Kidney (tissue), 14 donors: ENCODE results near the gene CERS2. TPM values are rescaled to one million over a fixed set of nuclear protein-coding genes. Genes with fewer than 3 reads are reported as not detected.
A peak's percentile ranks its signal among the peaks of the same experiment; 100 is the strongest.

ENCODE experiments used
- DNase-seq, 5 donors: peaks; one replicate each; pipeline ENCODE4 v3.0.0-alpha.2; 2013 to 2020
- FAIRE-seq: peaks from 2 replicates; lab custom pipeline; 2012; peaks lifted over from hg19 to GRCh38; lab: Jason Lieb, UNC
- H3K27ac ChIP-seq, 2 donors: one replicate each; pipeline ENCODE4 v1.7.0; 2013; ENCODE audit warnings: low read depth in 2 of 2, low read length in 2 of 2, inconsistent platforms in 1 of 2
- H3K27me3 ChIP-seq: one replicate; pipeline ENCODE4 v1.7.1; 2013; ENCODE audit warnings: low read length, inconsistent platforms; ENCODE audit not compliant: control insufficient read depth, insufficient read depth
- H3K36me3 ChIP-seq, 3 donors: one replicate each; pipeline versions ENCODE4 v1.7.0 to v1.7.1; 2013; ENCODE audit warnings: low read length in 3 of 3, control low read depth in 1 of 3, inconsistent platforms in 1 of 3; ENCODE audit not compliant: insufficient read depth in 3 of 3, control insufficient read depth in 2 of 3
- H3K4me1 ChIP-seq, 3 donors: one replicate each; pipeline versions ENCODE4 v1.7.0 to v1.7.1; 2013; ENCODE audit warnings: low read length in 3 of 3, inconsistent platforms in 1 of 3, low read depth in 1 of 3; ENCODE audit not compliant: control insufficient read depth in 2 of 3, insufficient read depth in 2 of 3
- H3K4me3 ChIP-seq, 3 donors: one replicate each; pipeline versions ENCODE4 v1.7.0 to v1.8.1; 2013; ENCODE audit warnings: low read length in 3 of 3, control low read depth in 1 of 3, inconsistent platforms in 1 of 3
- H3K9ac ChIP-seq, 3 donors: one replicate each; pipeline versions ENCODE4 v1.7.0 to v1.7.1; 2013; ENCODE audit warnings: low read length in 3 of 3, control low read depth in 1 of 3, inconsistent platforms in 1 of 3
- H3K9me3 ChIP-seq, 3 donors: one replicate each; pipeline versions ENCODE4 v1.7.0 to v1.7.1; 2013; ENCODE audit warnings: low read length in 3 of 3, control low read depth in 1 of 3, inconsistent platforms in 1 of 3; ENCODE audit not compliant: control insufficient read depth in 2 of 3, insufficient read depth in 1 of 3
- CTCF ChIP-seq: IDR thresholded peaks from 3 replicates; pipeline ENCODE4 v1.5.1; 2012; ENCODE audit warnings: mild to moderate bottlenecking, moderate library complexity, borderline replicate concordance; ENCODE audit not compliant: insufficient read depth; ENCODE audit errors: extremely low read depth
- intact Hi-C: fragments of 100-400 bp; cut with DNase I; formaldehyde crosslinking; loops from one replicate; pipeline ENCODE4 v1.11.1; 2022
- polyA plus RNA-seq: library from polyadenylated mRNA; stranded (reverse); fragments of 350-450 nt; fragmentation: Illumina TruSeq; extraction: RNeasy Lipid Tissue Mini Kit (QIAGEN cat#74804); gene quantifications from one replicate; pipeline ENCODE4 v1.2.3, GENCODE V29; 2014; ENCODE audit warnings: low read depth, low replicate concordance; ENCODE audit not compliant: insufficient read depth
- total RNA-seq: library from RNA; stranded (reverse); fragmentation: NEBNext Ultra II Directional; extraction: Animal tissue kit (Norgen Biotek cat#: 25700); gene quantifications from one replicate; pipeline ENCODE4 v1.2.1, GENCODE V29; 2021
- donor health status: control.
- donor health status: control.
- donor health status: control.
- donor health status: control.
- donor health status: control.
- donor health status: DM: yes; HTN: yes; CAD: no.
- donor health status: Normal renal cell carcinoma (clear cell type).

Gene CERS2
- total and polyA plus RNA-seq, 2 donors from 2014 or later = 258 to 268 TPM

GRCh38 chr1:151003180-151003579, 28.5 kb upstream of the CERS2 start:
- H3K27me3 ChIP-seq = no peaks in the 10 kb centered on the region
- TF ChIP-seq CTCF = no peak
- peak overlapping the region in 2 of 3 donors; percentile 43 to 46 for H3K4me3 ChIP-seq
- peaks cover 0 to 36% (median 13%) of the 10 kb centered on the region in 3 donors for H3K36me3 ChIP-seq
- intact Hi-C loops = no loop called here
- DNase-seq (no peak), FAIRE-seq (no peak)
- peaks cover 7 to 25% (median 18%) of the 10 kb centered on the region in 3 donors for H3K4me1 ChIP-seq
- peak overlapping the region; percentile 44 to 66 for H3K27ac ChIP-seq
- H3K9me3 ChIP-seq = no peaks in the 10 kb centered on the region
- H3K9ac ChIP-seq = peak overlapping the region in 1 of 3 donors; percentile 66

- Histone ChIP-seq H3K9me3 (no peaks in the 10 kb centered on the region), H3K27ac (peak overlapping the region in 1 of 2 donors; percentile 44), H3K36me3 (peaks cover 0 to 36% (median 18%) of the 10 kb centered on the region in 3 donors), H3K4me3 (peak overlapping the region in 1 of 3 donors; percentile 46), H3K9ac (peak overlapping the region in 1 of 3 donors; percentile 66), H3K4me1 (peaks cover 4 to 23% (median 14%) of the 10 kb centered on the region in 3 donors), H3K27me3 (no peaks in the 10 kb centered on the region)
- FAIRE-seq = no peak
- peak in 1 of 5 donors; percentile 25 for DNase-seq
- intact Hi-C loops = no loop called here
- no peak for TF ChIP-seq CTCF
Measured at GRCh38 chr1:151002611-151003010, 28.0 kb upstream of the CERS2 start.

- Histone ChIP-seq H3K4me3 (no peak overlapping the region), H3K9me3 (no peaks in the 10 kb centered on the region), H3K4me1 (peaks cover 4 to 20% (median 11%) of the 10 kb centered on the region in 3 donors), H3K27ac (peak overlapping the region in 1 of 2 donors; percentile 35), H3K9ac (no peak overlapping the region), H3K36me3 (peaks cover 0 to 37% (median 18%) of the 10 kb centered on the region in 3 donors), H3K27me3 (no peaks in the 10 kb centered on the region)
- no peak for DNase-seq
- no peak for TF ChIP-seq CTCF
- no peak for FAIRE-seq
- intact Hi-C loops = no loop called here
Measured at GRCh38 chr1:151002051-151002450, 27.4 kb upstream of the CERS2 start.

- TF ChIP-seq CTCF = no peak
- H3K27me3 ChIP-seq = no peaks in the 10 kb centered on the region
- peaks cover 0 to 41% (median 18%) of the 10 kb centered on the region in 3 donors for H3K36me3 ChIP-seq
- intact Hi-C loops = no loop called here
- H3K9ac ChIP-seq = no peak overlapping the region
- H3K9me3 ChIP-seq = no peaks in the 10 kb centered on the region
- no peak overlapping the region for H3K27ac ChIP-seq
- H3K4me3 ChIP-seq = no peak overlapping the region
- DNase-seq (no peak), FAIRE-seq (no peak)
- H3K4me1 ChIP-seq = peaks cover 4 to 20% (median 11%) of the 10 kb centered on the region in 3 donors
Measured at GRCh38 chr1:151001602-151002001, 27.0 kb upstream of the CERS2 start.
